ENCODE measurements around the gene BRMS1L. TPM values are rescaled to one million over a fixed set of nuclear protein-coding genes. Genes with fewer than 3 reads are reported as not detected.
"Not testable (repeated sequence)": the region's sequence is repeated elsewhere in the genome, so short reads cannot be mapped to it uniquely, and the experiment has no call there.

Gene BRMS1L
- total and polyA plus RNA-seq, 2 of the 13 experiments (the other 11 are each of a cell fraction or from before 2014, with no cell fraction given), result 21.1 to 23.8 TPM

GRCh38 chr14:35808638-35809563 lies 17.2 kb upstream of the BRMS1L start, which contains the start of gene RALGAPA1 (continued):
- TF ChIP-seq FOSL2 (CRISPR knock-in tag; IDR thresholded peaks at IDR 0.05), result peak; percentile 82
- peak; percentile 81 for TF ChIP-seq AGO1 (IDR thresholded peaks at IDR 0.05; ENCODE audit: low read depth, low read length, poor library complexity, severe bottlenecking)
- TF ChIP-seq ZNF124 (CRISPR knock-in tag; IDR thresholded peaks at IDR 0.05), result peak; percentile 59
- TF ChIP-seq MXD3 (CRISPR knock-in tag; IDR thresholded peaks at IDR 0.05), result peak; percentile 94
- TF ChIP-seq, protein P1, sequence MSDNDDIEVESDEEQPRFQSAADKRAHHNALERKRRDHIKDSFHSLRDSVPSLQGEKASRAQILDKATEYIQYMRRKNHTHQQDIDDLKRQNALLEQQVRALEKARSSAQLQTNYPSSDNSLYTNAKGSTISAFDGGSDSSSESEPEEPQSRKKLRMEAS (IDR thresholded peaks at IDR 0.05), result peak; percentile 73
- TF ChIP-seq MTF2 (CRISPR knock-in tag; IDR thresholded peaks at IDR 0.05; ENCODE audit: borderline replicate concordance), result peak; percentile 96
- peak; percentile 53; the same call in 1 of the 2 replicates for TF ChIP-seq KLF13 (CRISPR knock-in tag; IDR thresholded peaks at IDR 0.05)
- TF ChIP-seq MAZ (IDR thresholded peaks at IDR 0.05; ENCODE audit: borderline replicate concordance, low read depth, low read length), result peak; percentile 28; the same call in 1 of the 2 replicates
- TF ChIP-seq MAZ (CRISPR knock-in tag; IDR thresholded peaks at IDR 0.05; ENCODE audit: low read depth), result peak; percentile 87
- peak; percentile 59 for TF ChIP-seq ZNF12 (CRISPR knock-in tag; IDR thresholded peaks at IDR 0.05)
- TF ChIP-seq XBP1 (CRISPR knock-in tag; IDR thresholded peaks at IDR 0.05), result peak; percentile 82; the same call in 1 of the 2 replicates
- TF ChIP-seq ZNF557 (CRISPR knock-in tag; IDR thresholded peaks at IDR 0.05), result peak; percentile 60; the same call in 1 of the 2 replicates
- TF ChIP-seq POLR2AphosphoS5 (IDR thresholded peaks at IDR 0.05; ENCODE audit: low read depth, low read length), result peak; percentile 95
- peak; percentile 32; the same call in 1 of the 2 replicates for TF ChIP-seq SRF (IDR thresholded peaks at IDR 0.05; ENCODE audit: low read depth, low read length)
- 0 out of 2 replicates have a peak, but pooled peaks have one; percentile 54 for TF ChIP-seq ZFP41 (CRISPR knock-in tag; IDR thresholded peaks at IDR 0.05; ENCODE audit: borderline replicate concordance)
- TF ChIP-seq NCOA2 (CRISPR knock-in tag; IDR thresholded peaks at IDR 0.05), result peak; percentile 7; the same call in 1 of the 2 replicates
- peak; percentile 99 for TF ChIP-seq CREB1 (IDR thresholded peaks at IDR 0.05)
- TF ChIP-seq CREB1 (CRISPR knock-in tag; IDR thresholded peaks at IDR 0.05), result peak; percentile 98; the same call in 1 of the 2 replicates
- peak; percentile 93 for TF ChIP-seq ISL2 (CRISPR knock-in tag; IDR thresholded peaks at IDR 0.05)
- not testable (repeated sequence) for TF ChIP-seq TCF12 (IDR thresholded peaks at IDR 0.05)
- TF ChIP-seq TCF12 (CRISPR knock-in tag; IDR thresholded peaks at IDR 0.05), result peak; percentile 84
- peak; percentile 92 for TF ChIP-seq SP4 (CRISPR knock-in tag; IDR thresholded peaks at IDR 0.05)
- peak; percentile 94 for TF ChIP-seq REPIN1 (CRISPR knock-in tag; IDR thresholded peaks at IDR 0.05; ENCODE audit: borderline replicate concordance, low read depth)
- TF ChIP-seq ERF (CRISPR knock-in tag; IDR thresholded peaks at IDR 0.05), result peak; percentile 94
- peak; percentile 98 for TF ChIP-seq POGZ (CRISPR knock-in tag; IDR thresholded peaks at IDR 0.05)
- TF ChIP-seq, protein P2, sequence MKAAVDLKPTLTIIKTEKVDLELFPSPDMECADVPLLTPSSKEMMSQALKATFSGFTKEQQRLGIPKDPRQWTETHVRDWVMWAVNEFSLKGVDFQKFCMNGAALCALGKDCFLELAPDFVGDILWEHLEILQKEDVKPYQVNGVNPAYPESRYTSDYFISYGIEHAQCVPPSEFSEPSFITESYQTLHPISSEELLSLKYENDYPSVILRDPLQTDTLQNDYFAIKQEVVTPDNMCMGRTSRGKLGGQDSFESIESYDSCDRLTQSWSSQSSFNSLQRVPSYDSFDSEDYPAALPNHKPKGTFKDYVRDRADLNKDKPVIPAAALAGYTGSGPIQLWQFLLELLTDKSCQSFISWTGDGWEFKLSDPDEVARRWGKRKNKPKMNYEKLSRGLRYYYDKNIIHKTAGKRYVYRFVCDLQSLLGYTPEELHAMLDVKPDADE (CRISPR knock-in tag; IDR thresholded peaks at IDR 0.05), result peak; percentile 92; the same call in 1 of the 2 replicates
- TF ChIP-seq ZNF292 (CRISPR knock-in tag; IDR thresholded peaks at IDR 0.05; ENCODE audit: borderline replicate concordance, low read depth), result peak; percentile 50; the same call in 1 of the 2 replicates
- TF ChIP-seq MED8 (CRISPR knock-in tag; IDR thresholded peaks at IDR 0.05; ENCODE audit: insufficient replicate concordance), result peak; percentile 79
- TF ChIP-seq ZNF567 (CRISPR knock-in tag; IDR thresholded peaks at IDR 0.05; ENCODE audit: borderline replicate concordance), result peak; percentile 96
- TF ChIP-seq TOE1 (CRISPR knock-in tag; IDR thresholded peaks at IDR 0.05), result 0 out of 2 replicates have a peak, but pooled peaks have one; percentile 28
- TF ChIP-seq ZSCAN29 (CRISPR knock-in tag; conservative IDR thresholded peaks at IDR 0.05), result peak; percentile 94

Measured in HepG2 (cell line).